ENCODE results near the gene E2F3.
A peak's percentile ranks its signal among the peaks of the same experiment; 100 is the strongest.

Gene E2F3

DNA sequence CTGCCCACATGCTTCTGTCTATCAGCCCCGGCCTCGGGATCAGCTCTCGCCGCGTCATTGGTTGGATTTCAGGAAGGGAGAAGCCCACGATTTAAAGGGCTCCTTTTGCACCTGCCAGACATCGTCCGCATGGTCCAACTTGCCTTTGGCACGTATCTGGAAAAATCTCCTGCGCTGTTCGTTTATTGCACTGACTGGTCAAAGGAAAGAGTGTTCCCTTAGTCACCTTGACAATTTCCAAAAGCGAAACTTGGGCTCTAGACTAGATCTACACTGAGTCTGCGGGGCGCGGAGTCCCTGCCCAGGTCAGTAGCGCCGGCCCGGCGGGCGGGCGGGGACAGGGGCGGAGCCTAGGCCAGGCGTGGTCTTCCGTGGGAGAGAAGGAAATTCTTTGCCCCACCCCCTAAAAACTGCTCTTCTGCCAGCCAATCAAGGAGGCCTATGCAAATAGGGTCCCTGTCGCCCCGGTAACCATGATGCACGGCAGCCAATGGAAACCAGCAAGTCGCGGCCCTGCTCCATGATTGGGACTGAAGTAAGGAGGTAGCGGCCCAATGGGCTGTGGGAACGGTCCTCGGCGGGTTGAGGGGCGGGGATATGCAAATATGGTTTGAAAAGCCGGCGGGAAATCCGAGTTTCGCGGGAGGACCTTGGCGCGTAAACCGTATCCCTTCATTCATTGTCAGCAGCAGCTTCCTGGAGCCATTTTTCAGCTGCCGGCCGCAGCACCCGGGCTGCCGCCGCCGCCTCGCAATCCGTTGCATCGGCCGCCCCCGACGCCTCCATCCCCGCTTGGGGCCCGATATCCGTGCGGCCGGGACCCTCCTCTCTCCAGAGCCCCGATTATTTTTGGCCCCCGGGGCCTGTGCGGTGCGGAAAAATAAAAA is at the start of gene E2F3:
Gene E2F3, plus strand, starts transcription at position 675 of the 887 bp plus-strand sequence. CDS start 354 bp downstream, outside the sequence.
- DNase-seq = peak; percentile 81 to 100 (median 99)

GRCh38 chr6:20352346-20352745 is 49.3 kb upstream of the E2F3 start:
- DNase-seq = no peak

GRCh38 chr6:20353134-20353533 is 48.5 kb upstream of the E2F3 start:
- no peak for DNase-seq

GRCh38 chr6:20354366-20354765 is 47.3 kb upstream of the E2F3 start:
- no peak for DNase-seq

GRCh38 chr6:20360471-20361119 is 41.1 kb upstream of the E2F3 start:
- no peak for DNase-seq

- no peak for DNase-seq
Measured at GRCh38 chr6:20362623-20363022, 39.1 kb upstream of the E2F3 start.

- no peak for DNase-seq
Measured at GRCh38 chr6:20364327-20364726, 37.4 kb upstream of the E2F3 start.

DNA sequence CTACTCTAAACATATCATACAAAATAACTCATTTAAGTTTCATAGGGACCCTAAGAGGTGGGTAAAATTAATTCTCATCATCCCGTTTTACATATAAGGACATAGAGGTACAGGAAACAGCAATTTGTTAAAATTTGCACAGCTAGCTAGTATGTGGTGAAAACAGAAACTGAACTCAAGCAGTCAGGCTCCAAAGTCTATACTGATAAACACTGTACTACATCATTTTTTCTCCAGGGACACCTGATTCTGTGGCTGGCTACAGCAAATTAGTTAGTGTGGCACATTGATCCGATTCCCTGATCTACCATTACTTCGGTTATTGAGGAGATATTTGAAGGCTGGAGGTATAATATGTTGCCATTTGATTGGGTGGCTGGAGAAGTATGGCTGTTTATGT is 36.2 kb upstream of the E2F3 start:
- no peak for DNase-seq

GRCh38 chr6:20366082-20366830 is 35.4 kb upstream of the E2F3 start:
- DNase-seq = peak in 16 of 58 donors; percentile 1 to 40 (median 12)

- peak in 11 of 58 donors; percentile 2 to 33 (median 5) for DNase-seq
Measured at GRCh38 chr6:20367743-20368485, 33.8 kb upstream of the E2F3 start.

GRCh38 chr6:20370393-20370792 is 31.3 kb upstream of the E2F3 start:
- DNase-seq = no peak

- no peak for DNase-seq
Measured at GRCh38 chr6:20370801-20371200, 30.9 kb upstream of the E2F3 start.

GRCh38 chr6:20375436-20375835 is 26.2 kb upstream of the E2F3 start:
- DNase-seq = no peak

GRCh38 chr6:20377623-20378265 is 23.9 kb upstream of the E2F3 start:
- peak in 15 of 58 donors; percentile 1 to 59 (median 7) for DNase-seq

DNA sequence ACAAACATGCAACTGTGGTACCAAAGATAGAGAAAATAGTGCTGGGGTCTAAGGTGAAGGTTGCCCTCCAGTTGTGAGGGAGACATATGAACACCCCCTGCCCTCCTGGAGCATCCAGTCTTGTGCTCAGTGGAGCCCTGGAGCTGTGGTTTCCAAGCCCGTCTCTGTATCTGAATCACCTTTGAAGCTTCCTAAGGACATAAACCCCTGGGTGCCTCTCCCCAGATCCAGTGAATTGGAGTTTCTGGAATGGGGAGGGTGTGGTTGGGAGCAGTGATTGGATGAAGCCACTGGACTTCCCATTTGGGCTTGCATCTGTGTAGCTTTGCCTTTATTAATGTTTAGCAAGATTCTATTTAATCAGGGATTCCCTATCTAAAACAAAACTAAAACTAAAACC is 22.4 kb upstream of the E2F3 start:
- no peak for DNase-seq

DNA sequence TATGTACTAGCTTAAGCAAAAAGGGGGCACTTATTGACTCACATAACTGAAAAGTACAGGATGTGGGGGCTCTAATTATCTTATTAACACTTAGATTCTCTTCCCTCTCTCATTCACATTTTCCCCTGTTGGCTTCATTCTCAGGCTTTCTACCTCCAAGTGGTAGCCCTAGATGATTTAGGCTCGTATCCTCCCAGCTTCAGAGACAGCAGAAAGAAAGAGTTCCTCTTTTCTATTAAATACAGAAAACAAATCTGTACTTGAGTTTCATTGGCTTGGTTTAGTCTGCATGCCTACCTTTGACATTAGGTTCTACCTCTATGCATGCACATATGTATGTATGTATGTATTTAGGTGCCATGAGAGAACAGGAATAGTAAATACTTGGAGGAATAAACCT is 15.5 kb upstream of the E2F3 start:
- no peak for DNase-seq

DNA sequence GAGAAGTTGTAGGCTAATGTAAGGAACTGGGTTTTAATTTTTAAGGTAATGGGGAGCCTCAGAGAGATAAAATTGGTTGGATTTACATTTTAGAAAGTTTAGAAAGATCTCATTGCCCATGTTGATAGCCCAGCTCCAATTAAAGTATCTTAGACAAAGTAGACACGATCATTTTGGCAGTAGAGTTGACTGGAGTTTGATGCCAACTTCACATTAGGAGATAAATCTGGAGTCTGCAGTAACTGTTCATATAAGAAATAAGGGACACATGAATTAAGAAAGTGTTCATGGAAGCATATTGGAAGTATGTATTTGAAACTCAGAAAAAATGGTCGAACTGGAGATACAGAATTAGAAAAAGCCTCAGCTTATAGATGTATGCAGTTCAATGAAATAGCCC is 12.6 kb upstream of the E2F3 start:
- no peak for DNase-seq

DNA sequence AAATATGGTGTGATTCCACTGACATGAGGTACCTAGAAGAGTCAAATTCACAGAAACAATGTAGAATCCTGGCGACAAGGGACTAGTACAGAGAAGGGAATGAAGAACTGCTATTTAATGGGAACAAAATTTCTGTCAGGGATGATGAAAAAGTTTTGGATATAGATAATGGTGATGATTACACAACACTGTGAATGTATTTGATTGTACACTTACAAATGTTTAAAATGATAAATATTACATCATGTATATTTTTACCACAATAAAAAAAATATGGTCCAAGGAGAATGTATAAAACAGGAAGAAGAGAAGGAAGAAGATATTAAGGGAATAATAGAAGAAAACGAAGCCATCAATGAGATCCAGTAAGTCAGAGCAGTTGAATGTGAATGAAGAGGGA is 8.4 kb upstream of the E2F3 start:
- DNase-seq = no peak

GRCh38 chr6:20399518-20399917 is 2.2 kb upstream of the E2F3 start:
- DNase-seq = no peak

DNA sequence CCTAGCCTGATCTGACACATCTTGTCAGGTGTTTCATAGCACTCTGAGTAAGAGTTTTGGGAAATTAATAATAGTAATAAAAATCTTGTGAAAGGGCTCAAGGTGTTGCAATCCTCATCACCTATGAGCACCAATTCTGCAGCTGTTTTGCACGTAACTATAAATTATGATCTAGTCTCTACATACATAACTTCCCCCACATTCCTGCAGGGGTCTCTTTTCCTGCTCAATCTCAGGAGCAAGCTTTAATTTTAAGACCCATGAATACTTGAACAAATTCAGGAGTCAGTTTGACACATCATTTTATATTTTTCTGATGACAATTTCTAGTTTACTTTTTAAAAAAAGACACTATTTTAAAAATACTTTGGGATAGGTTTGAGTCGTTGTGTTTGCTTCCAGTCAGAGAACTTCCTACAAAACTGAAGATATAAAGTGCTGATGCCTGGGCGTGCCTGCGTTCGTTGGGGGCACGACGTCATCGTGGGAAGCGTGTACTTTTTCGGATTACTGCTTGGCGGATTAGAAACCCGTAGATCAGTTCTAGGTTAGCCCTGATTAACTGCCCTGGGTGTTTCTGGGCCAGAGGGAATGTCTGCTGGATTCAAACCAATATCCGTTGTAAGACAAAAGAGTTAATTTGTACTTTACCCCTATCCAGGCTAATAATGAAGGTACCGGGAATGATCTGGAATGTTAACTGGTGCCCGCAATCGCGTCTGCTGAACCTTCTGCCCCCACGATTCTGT is 1.0 kb upstream of the E2F3 start:
- peak in 6 of 58 donors; percentile 8 to 60 (median 40) for DNase-seq

All from anterior cingulate cortex (tissue), 58 donors.